Sigmoid colon (tissue), 4 donors: ENCODE data around the gene WDR91.

ENCODE experiments used
- CTCF ChIP-seq, 4 experiments: fragments of 450-650 bp in 3 of 4; fragments of 200-600 bp in 1 of 4; IDR thresholded peaks; one replicate each; pipeline ENCODE4 v1.5.1; 2016 to 2019; ENCODE audit warnings: antibody characterized with exemption in 4 of 4, mild to moderate bottlenecking in 3 of 4, moderate library complexity in 2 of 4
- EP300 ChIP-seq, 4 donors: sonication (generic); formaldehyde crosslinking; IDR thresholded peaks; one replicate each; pipeline ENCODE4 v1.6.1; 2017; ENCODE audit warnings: antibody characterized with exemption in 4 of 4
- POLR2A ChIP-seq, 2 donors: fragments of 450-650 bp; IDR thresholded peaks; one replicate each; pipeline ENCODE4 v1.6.1; 2016; ENCODE audit warnings: antibody characterized with exemption in 2 of 2, mild to moderate bottlenecking in 2 of 2, moderate library complexity in 2 of 2
- POLR2AphosphoS5 ChIP-seq, 4 donors: sonication (generic); formaldehyde crosslinking; IDR thresholded peaks; one replicate each; pipeline ENCODE4 v1.6.1; 2017; ENCODE audit warnings: antibody characterized with exemption in 4 of 4

- no peak for TF ChIP-seq CTCF (IDR thresholded peaks at IDR 0.05)
- no peak for TF ChIP-seq EP300 (IDR thresholded peaks at IDR 0.05)
- TF ChIP-seq POLR2A (IDR thresholded peaks at IDR 0.05): no peak
- no peak for TF ChIP-seq POLR2AphosphoS5 (IDR thresholded peaks at IDR 0.05)
Observed at GRCh38 chr7:135159359-135160085, 51.8 kb downstream of the WDR91 start.
